ENCODE results near the gene RC3H1. TPM values are rescaled to one million over a fixed set of nuclear protein-coding genes. Genes with fewer than 3 reads are reported as not detected.
A peak's percentile ranks its signal among the peaks of the same experiment; 100 is the strongest.
"Not testable (repeated sequence)": the region's sequence is repeated elsewhere in the genome, so short reads cannot be mapped to it uniquely, and the experiment has no call there.

The RC3H1 gene
- total and polyA plus RNA-seq, 9 of the 15 experiments (the other 6 are each of a cell fraction or from before 2014, with no cell fraction given) = 2.4 to 31.7 (median 12.4) TPM

- H4K20me1 ChIP-seq (replicated peaks; ENCODE audit: control insufficient read depth, insufficient read depth, low read length); H3K27me3 ChIP-seq (ENCODE audit: control insufficient read depth in 2 of 2, insufficient read depth in 2 of 2, low read length in 2 of 2); H3K9me3 ChIP-seq (replicated peaks; ENCODE audit: control insufficient read depth, insufficient read depth, low read depth, low read length); DNase-seq (ENCODE audit: extremely low read depth in 1 of 4, low spot score in 3 of 4); in situ Hi-C loops (cut with MboI); H3K27ac ChIP-seq (ENCODE audit: extremely low read depth, low read depth, low read length); H3K4me3 ChIP-seq; H3K4me2 ChIP-seq (ENCODE audit: insufficient read depth, low read length); H3K9ac ChIP-seq (ENCODE audit: insufficient read depth in 1 of 2, low read depth in 2 of 2, low read length in 2 of 2); BruUV-seq (replicated peaks); H3K4me1 ChIP-seq (replicated peaks in 1 of 2; ENCODE audit: control insufficient read depth in 2 of 2, insufficient read depth in 2 of 2, low read length in 2 of 2); CTCF ChIA-PET (ENCODE audit: low intra/inter-chr PET ratio); H2AFZ ChIP-seq (ENCODE audit: low read depth, low read length); ATAC-seq; intact Hi-C loops (cut with micrococcal nuclease); FAIRE-seq; H3K9me1 ChIP-seq (ENCODE audit: control insufficient read depth, insufficient read depth, low read length): not testable (repeated sequence)
- Histone ChIP-seq H3K36me3 (ENCODE audit: control insufficient read depth, insufficient read depth, low read length) (peaks cover 70% of the 10 kb centered on the region), H3K79me2 (ENCODE audit: control insufficient read depth, insufficient read depth, low read length) (peaks cover 54% of the 10 kb centered on the region)
- TF ChIP-seq ZBTB33 (CRISPR knock-in tag; IDR thresholded peaks at IDR 0.05) = peak; percentile 71
- TF ChIP-seq MEIS2 (IDR thresholded peaks at IDR 0.05; ENCODE audit: partially characterized antibody) = peak; percentile 5
- WGBS (ENCODE audit: insufficient coverage, low coverage, missing lambda C conversion rate) = 86% methylated on average over 9 of the region's 11 CpGs
- POLR2A ChIA-PET = interaction anchor here (0.6 kb wide), 1 partner anchor 9 kb away, joined by 3 read pairs; no protein-coding TSS in a partner anchor
These were observed 28.2 kb downstream of the RC3H1 start for GRCh38 chr1:173993948-173994347.

GRCh38 chr1:173988068-173988467 is 34.1 kb downstream of the RC3H1 start:
- Histone ChIP-seq H4K20me1 (replicated peaks; ENCODE audit: control insufficient read depth, insufficient read depth, low read length) (no peaks in the 10 kb centered on the region), H3K9ac (ENCODE audit: insufficient read depth in 1 of 2, low read depth in 2 of 2, low read length in 2 of 2) (no peak overlapping the region), H2AFZ (ENCODE audit: low read depth, low read length) (no peak overlapping the region), H3K4me3 (no peak overlapping the region), H3K27me3 (ENCODE audit: control insufficient read depth in 2 of 2, insufficient read depth in 2 of 2, low read length in 2 of 2) (no peaks in the 10 kb centered on the region), H3K27ac (ENCODE audit: extremely low read depth, low read depth, low read length) (no peak overlapping the region), H3K79me2 (ENCODE audit: control insufficient read depth, insufficient read depth, low read length) (peaks cover 6% of the 10 kb centered on the region; the same call in 2 of the 3 replicates), H3K9me1 (ENCODE audit: control insufficient read depth, insufficient read depth, low read length) (no peaks in the 10 kb centered on the region), H3K36me3 (ENCODE audit: control insufficient read depth, insufficient read depth, low read length) (peaks cover 81% of the 10 kb centered on the region), H3K4me2 (ENCODE audit: insufficient read depth, low read length) (no peak overlapping the region), H3K4me1 (replicated peaks in 1 of 2; ENCODE audit: control insufficient read depth in 2 of 2, insufficient read depth in 2 of 2, low read length in 2 of 2) (no peaks in the 10 kb centered on the region), H3K9me3 (replicated peaks; ENCODE audit: control insufficient read depth, insufficient read depth, low read depth, low read length) (no peaks in the 10 kb centered on the region)
- BruUV-seq (replicated peaks) = no TSS peak
- intact Hi-C loops (cut with micrococcal nuclease) (no loop called here), in situ Hi-C loops (cut with MboI) (no loop called here)
- ChIA-PET CTCF (ENCODE audit: low intra/inter-chr PET ratio) (no interaction called here), POLR2A (interaction anchor here (1.2 kb wide), 2 partner anchors 11 to 50 kb away, joined by 3 to 5 read pairs; no protein-coding TSS in a partner anchor)
- DNase-seq (ENCODE audit: extremely low read depth in 1 of 4, low spot score in 3 of 4) (no peak), ATAC-seq (no peak), FAIRE-seq (no peak)
- TF ChIP-seq L3MBTL2 (IDR thresholded peaks at IDR 0.05) = no peak
- TF ChIP-seq MYNN (IDR thresholded peaks at IDR 0.05) = peak; percentile 86; the same call in 1 of the 2 replicates
- no peak for TF ChIP-seq MYNN (CRISPR knock-in tag; IDR thresholded peaks at IDR 0.05)
- TF ChIP-seq ZNF695 (CRISPR knock-in tag; IDR thresholded peaks at IDR 0.05) = no peak
- no peak for TF ChIP-seq LARP7 (IDR thresholded peaks at IDR 0.05)
- TF ChIP-seq RFX1 (IDR thresholded peaks at IDR 0.05) = peak; percentile 71

Measured in K562 (cell line).